Measurements from ENCODE around the gene AP4M1. TPM values are rescaled to one million over a fixed set of nuclear protein-coding genes. Genes with fewer than 3 reads are reported as not detected.

Gene AP4M1
- polyA plus RNA-seq, 1 donor from 2014 or later: 100 TPM

- Histone ChIP-seq H2AFZ (ENCODE audit: low read depth, low read length) (no peak overlapping the region), H3K4me2 (ENCODE audit: low read length) (no peak overlapping the region), H3F3A (ENCODE audit: insufficient read depth, low read length, poor library complexity, severe bottlenecking) (no peaks in the 10 kb centered on the region), H3K27me3 (ENCODE audit: insufficient read depth, low read depth, low read length) (no peaks in the 10 kb centered on the region), H3K9me3 (ENCODE audit: low read length) (no peaks in the 10 kb centered on the region), H3K9ac (ENCODE audit: low read length) (no peak overlapping the region), H4K20me1 (ENCODE audit: insufficient read depth) (no peaks in the 10 kb centered on the region), H3K9me2 (ENCODE audit: insufficient read depth, low read length) (no peaks in the 10 kb centered on the region), H3K79me2 (replicated peaks; ENCODE audit: insufficient read depth, low read length) (no peaks in the 10 kb centered on the region), H3K27ac (ENCODE audit: low read length) (no peak overlapping the region), H3K4me3 (ENCODE audit: low read length) (no peak overlapping the region), H3K36me3 (ENCODE audit: insufficient read depth, low read length) (no peaks in the 10 kb centered on the region)
- TF ChIP-seq EP300 (conservative IDR thresholded peaks at IDR 0.05; ENCODE audit: poor library complexity, severe bottlenecking): no peak
- no peak for TF ChIP-seq SMC3 (conservative IDR thresholded peaks at IDR 0.05; ENCODE audit: poor library complexity)
- no peak for TF ChIP-seq RAD21 (conservative IDR thresholded peaks at IDR 0.05)
- TF ChIP-seq MXI1 (conservative IDR thresholded peaks at IDR 0.05; ENCODE audit: poor library complexity, severe bottlenecking): no peak
Measured at GRCh38 chr7:100064162-100064561, 37.3 kb upstream of the AP4M1 start.

- no peak overlapping the region for H3K27ac ChIP-seq (ENCODE audit: low read length)
- no peak for TF ChIP-seq TAF1 (IDR thresholded peaks at IDR 0.05; ENCODE audit: low read depth)
- TF ChIP-seq REST (IDR thresholded peaks at IDR 0.05; ENCODE audit: borderline replicate concordance): no peak
- no peak for TF ChIP-seq EZH2 (IDR thresholded peaks at IDR 0.05; ENCODE audit: borderline replicate concordance, insufficient read depth, low read length, poor library complexity, severe bottlenecking)
- no peak for TF ChIP-seq MXI1 (conservative IDR thresholded peaks at IDR 0.05; ENCODE audit: poor library complexity, severe bottlenecking)
- TF ChIP-seq CTCF (IDR thresholded peaks at IDR 0.05; ENCODE audit: poor library complexity, severe bottlenecking): no peak
- no peak for TF ChIP-seq RAD21 (conservative IDR thresholded peaks at IDR 0.05)
- TF ChIP-seq POLR2AphosphoS5 (IDR thresholded peaks at IDR 0.05): no peak
- no peak for TF ChIP-seq EP300 (conservative IDR thresholded peaks at IDR 0.05; ENCODE audit: poor library complexity, severe bottlenecking)
- no peak overlapping the region for H2AFZ ChIP-seq (ENCODE audit: low read depth, low read length)
- H3F3A ChIP-seq (ENCODE audit: insufficient read depth, low read length, poor library complexity, severe bottlenecking): no peaks in the 10 kb centered on the region
- H3K4me2 ChIP-seq (ENCODE audit: low read length): no peak overlapping the region
- H3K9me3 ChIP-seq (ENCODE audit: low read length): peaks cover 4% of the 10 kb centered on the region
- H3K4me3 ChIP-seq (ENCODE audit: low read length): no peak overlapping the region
- peaks cover 3% of the 10 kb centered on the region for H3K79me2 ChIP-seq (replicated peaks; ENCODE audit: insufficient read depth, low read length)
- no peaks in the 10 kb centered on the region for H4K20me1 ChIP-seq (ENCODE audit: insufficient read depth)
- peaks cover 7% of the 10 kb centered on the region for H3K36me3 ChIP-seq (ENCODE audit: insufficient read depth, low read length)
- no peak overlapping the region for H3K9ac ChIP-seq (ENCODE audit: low read length)
- no peaks in the 10 kb centered on the region for H3K9me2 ChIP-seq (ENCODE audit: insufficient read depth, low read length)
- no peaks in the 10 kb centered on the region for H3K27me3 ChIP-seq (ENCODE audit: insufficient read depth, low read depth, low read length)
Measured at GRCh38 chr7:100065452-100066186, 35.8 kb upstream of the AP4M1 start.
